Uterus (tissue), 2 donors: ENCODE results near the gene CDH2.

Experiments used
- CTCF ChIP-seq, 4 experiments: fragments of 200-600 bp in 2 of 4; fragments of 450-650 bp in 2 of 4; sonication (generic) in 2 of 4; IDR thresholded peaks; one replicate each; pipeline ENCODE4 v1.5.1; 2016 to 2019; ENCODE audit warnings: antibody characterized with exemption in 4 of 4, mild to moderate bottlenecking in 2 of 4, moderate library complexity in 1 of 4
- POLR2A ChIP-seq, 2 donors: fragments of 450-650 bp; IDR thresholded peaks; one replicate each; pipeline ENCODE4 v1.6.1; 2016; ENCODE audit warnings: antibody characterized with exemption in 2 of 2, mild to moderate bottlenecking in 1 of 2, moderate library complexity in 1 of 2

DNA sequence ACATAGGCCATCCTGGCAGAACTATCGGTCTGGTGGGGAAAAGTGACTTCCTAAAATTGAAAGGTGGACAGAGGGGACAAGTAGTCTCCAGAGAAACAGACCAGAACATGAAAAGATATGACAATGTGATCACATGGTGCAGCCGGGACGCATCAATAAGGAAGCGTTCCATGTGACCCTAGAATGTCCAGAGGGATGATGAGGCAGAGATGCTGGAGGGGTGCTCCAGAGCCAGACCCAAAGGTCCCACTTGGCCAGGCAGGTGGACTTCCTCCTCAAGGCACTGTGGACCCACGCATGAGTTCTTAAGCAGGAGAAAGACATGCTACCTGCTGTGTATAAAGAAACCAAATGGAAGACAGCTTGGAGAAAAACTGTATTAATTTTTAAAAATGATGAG is 50.2 kb downstream of the CDH2 start:
- TF ChIP-seq CTCF (IDR thresholded peaks at IDR 0.05) (no peak), POLR2A (IDR thresholded peaks at IDR 0.05) (no peak)
